ENCODE measurements around the gene WFIKKN2.
A peak's percentile ranks its signal among the peaks of the same experiment; 100 is the strongest.

Gene WFIKKN2

DNA sequence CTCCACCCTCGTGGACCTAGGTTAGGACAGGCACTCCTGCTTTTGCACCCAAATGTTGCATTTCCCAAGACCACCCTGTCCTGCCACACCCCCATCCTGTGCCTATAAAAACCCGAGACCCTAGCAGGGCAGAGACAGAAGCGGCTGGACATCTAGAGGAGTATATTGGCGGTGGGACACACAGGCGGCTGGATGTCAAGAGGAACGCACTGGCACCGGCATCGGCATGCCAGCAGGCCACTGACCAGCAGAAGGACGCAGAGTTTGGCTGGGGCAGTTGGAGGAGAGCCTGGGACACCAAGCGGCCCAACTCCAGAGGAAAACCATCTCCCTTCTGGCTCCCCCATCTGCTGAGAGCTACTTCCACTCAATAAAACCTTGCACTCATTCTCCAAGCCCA lies 14.7 kb upstream of the WFIKKN2 start:
- H3K4me1 Mint-ChIP-seq, result peaks cover 6 to 16% of the 10 kb centered on the region in 2 donors
- peaks cover 4 to 6% of the 10 kb centered on the region in 2 donors for H3K9me3 Mint-ChIP-seq
- DNase-seq (no peak), ATAC-seq (replicated peaks) (no peak)
- H3K27ac Mint-ChIP-seq, result no peak overlapping the region
- H3K36me3 Mint-ChIP-seq, result peaks cover 0 to 4% of the 10 kb centered on the region in 2 donors
- peaks cover 26 to 38% of the 10 kb centered on the region in 2 donors for H3K27me3 Mint-ChIP-seq
- no peak overlapping the region for H3K4me3 Mint-ChIP-seq

DNA sequence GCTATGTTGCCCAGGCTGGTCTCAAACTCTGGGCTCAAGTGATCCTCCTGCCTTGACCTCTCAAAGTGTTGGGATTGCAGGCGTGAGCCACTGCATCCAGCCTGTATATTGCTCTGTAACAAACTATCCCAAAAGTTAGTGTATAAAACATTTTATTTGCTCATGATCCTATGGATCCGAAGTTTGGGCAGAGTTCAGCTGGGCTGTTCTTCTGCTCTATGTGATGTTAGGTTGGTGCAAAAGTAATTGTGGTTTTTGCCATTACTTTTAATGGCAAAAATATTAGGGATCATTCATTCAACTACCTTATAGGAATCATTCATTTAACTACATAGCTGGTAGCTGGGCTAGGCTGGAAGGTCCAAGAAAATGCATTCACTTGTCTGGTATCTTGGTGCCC lies 12.8 kb upstream of the WFIKKN2 start:
- no peak for DNase-seq
- no peak overlapping the region for H3K4me3 Mint-ChIP-seq
- H3K36me3 Mint-ChIP-seq, result peaks cover 0 to 4% of the 10 kb centered on the region in 2 donors
- H3K27me3 Mint-ChIP-seq, result peaks cover 18 to 36% of the 10 kb centered on the region in 2 donors
- H3K4me1 Mint-ChIP-seq, result peaks cover 6 to 17% of the 10 kb centered on the region in 2 donors
- peaks cover 4 to 6% of the 10 kb centered on the region in 2 donors for H3K9me3 Mint-ChIP-seq
- no peak overlapping the region for H3K27ac Mint-ChIP-seq
- no peak for ATAC-seq (replicated peaks)

DNA sequence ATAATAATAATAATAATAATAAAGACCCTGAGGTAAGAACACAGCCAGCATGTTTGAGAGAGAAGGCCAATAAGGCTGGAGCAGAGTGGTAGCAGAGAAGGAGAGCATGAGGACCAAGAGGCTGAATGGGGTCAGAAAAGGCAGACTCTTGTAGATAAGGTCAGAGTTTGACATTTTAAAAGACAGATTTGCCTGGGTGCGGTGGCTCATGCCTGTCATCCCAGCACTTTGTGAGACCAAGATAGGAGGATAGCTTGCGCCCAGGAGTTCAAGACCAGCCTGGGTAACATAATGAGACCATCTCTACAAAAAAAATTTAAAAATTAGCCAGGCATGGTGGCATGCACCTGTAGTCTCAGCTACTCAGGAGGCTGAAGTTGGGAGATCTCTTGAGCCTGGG lies 11.0 kb upstream of the WFIKKN2 start:
- Mint-ChIP-seq H3K36me3 (peaks cover 0 to 4% of the 10 kb centered on the region in 2 donors), H3K4me1 (peaks cover 2 to 20% of the 10 kb centered on the region in 2 donors), H3K27ac (no peak overlapping the region), H3K9me3 (peaks cover 4 to 6% of the 10 kb centered on the region in 2 donors), H3K4me3 (no peak overlapping the region), H3K27me3 (peaks cover 16 to 40% of the 10 kb centered on the region in 2 donors)
- ATAC-seq (replicated peaks) (no peak), DNase-seq (no peak)

DNA sequence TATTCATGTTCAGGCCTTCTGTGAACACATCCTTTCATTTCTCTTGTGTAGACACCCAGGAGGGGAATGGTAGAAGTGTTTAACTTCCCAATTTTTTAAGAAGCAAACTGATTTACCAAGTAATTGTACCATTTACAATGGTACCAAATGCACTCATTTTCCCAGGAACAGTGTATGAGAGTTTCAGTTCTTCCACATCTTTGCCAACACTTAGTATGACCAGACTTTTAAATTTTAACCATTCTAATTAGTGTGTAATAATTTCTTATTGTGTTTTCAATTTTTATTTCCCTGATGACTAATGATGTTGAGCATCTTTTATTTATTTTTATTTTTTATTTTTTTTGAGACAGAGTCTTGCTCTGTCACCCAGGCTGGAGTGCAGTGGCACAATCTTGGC lies 10.2 kb upstream of the WFIKKN2 start:
- H3K4me3 Mint-ChIP-seq, result no peak overlapping the region
- peaks cover 3 to 20% of the 10 kb centered on the region in 2 donors for H3K4me1 Mint-ChIP-seq
- ATAC-seq (replicated peaks) (no peak), DNase-seq (no peak)
- peaks cover 16 to 43% of the 10 kb centered on the region in 2 donors for H3K27me3 Mint-ChIP-seq
- no peak overlapping the region for H3K27ac Mint-ChIP-seq
- H3K36me3 Mint-ChIP-seq, result peaks cover 0 to 4% of the 10 kb centered on the region in 2 donors
- H3K9me3 Mint-ChIP-seq, result peaks cover 4 to 6% of the 10 kb centered on the region in 2 donors

DNA sequence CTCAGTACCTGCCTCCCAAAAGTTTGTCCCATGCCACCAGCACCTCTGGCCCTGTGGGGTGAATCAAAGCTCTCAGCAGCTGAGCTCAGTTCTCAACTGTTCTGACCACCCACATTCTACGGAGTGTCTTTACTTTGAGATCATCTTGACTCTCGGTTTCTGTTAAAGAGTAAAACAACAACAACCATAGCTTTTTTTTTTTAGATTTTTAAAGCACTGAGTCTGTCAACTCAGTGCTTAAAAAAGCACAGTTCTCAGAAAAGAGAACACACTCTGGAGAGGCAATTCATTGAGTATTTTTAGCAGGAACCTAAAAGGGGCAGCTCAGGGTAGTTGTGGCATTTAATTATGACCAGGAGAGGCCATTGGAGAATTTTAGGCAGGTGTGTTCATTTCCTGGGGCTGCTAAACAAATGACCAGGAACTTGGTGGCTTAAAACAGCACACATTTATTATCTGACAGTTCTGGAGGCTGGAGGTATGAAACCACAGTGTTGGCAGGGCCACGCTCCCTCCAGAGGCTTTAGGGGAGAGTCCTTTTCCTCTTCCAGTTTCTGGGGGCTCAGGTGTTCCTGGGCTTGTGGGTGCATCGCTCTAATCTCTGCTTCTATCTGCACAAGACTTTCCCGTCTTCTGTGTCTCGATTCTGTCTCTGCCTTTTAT lies 6.7 kb upstream of the WFIKKN2 start:
- peaks cover 24 to 43% of the 10 kb centered on the region in 2 donors for H3K27me3 Mint-ChIP-seq
- peak overlapping the region; percentile 71 for H3K27ac Mint-ChIP-seq
- DNase-seq (no peak), ATAC-seq (replicated peaks) (peak; percentile 86 to 90)
- peaks cover 0 to 2% of the 10 kb centered on the region in 2 donors for H3K36me3 Mint-ChIP-seq
- peak overlapping the region in 1 of 2 donors; percentile 43 for H3K4me3 Mint-ChIP-seq
- H3K9me3 Mint-ChIP-seq, result peaks cover 2 to 3% of the 10 kb centered on the region in 2 donors
- peaks cover 3 to 20% of the 10 kb centered on the region in 2 donors for H3K4me1 Mint-ChIP-seq

DNA sequence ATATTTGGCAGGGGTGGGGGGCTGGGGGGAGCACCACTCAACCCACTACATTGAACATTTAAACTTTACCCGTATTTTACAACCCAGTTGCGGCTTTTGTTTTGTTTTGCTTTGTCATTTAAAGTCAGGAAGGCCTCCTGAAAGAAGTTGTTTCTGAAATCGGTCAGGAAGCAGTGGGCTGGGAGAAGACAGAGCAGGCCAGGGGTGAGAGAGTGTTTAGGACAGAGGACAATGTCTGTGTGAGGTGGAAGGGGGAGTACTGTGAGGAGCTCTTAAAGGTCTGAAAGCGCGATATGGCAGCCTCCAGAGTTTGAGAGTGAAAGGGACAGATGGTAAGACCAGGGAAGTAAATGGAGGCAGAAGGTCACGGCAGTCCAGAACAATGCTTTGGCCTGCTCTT lies 6.1 kb upstream of the WFIKKN2 start:
- no peaks in the 10 kb centered on the region for H3K36me3 Mint-ChIP-seq
- DNase-seq (no peak), ATAC-seq (replicated peaks) (no peak)
- H3K27ac Mint-ChIP-seq, result no peak overlapping the region
- H3K9me3 Mint-ChIP-seq, result no peaks in the 10 kb centered on the region
- H3K27me3 Mint-ChIP-seq, result peaks cover 23 to 46% of the 10 kb centered on the region in 2 donors
- no peak overlapping the region for H3K4me3 Mint-ChIP-seq
- peaks cover 3 to 20% of the 10 kb centered on the region in 2 donors for H3K4me1 Mint-ChIP-seq

DNA sequence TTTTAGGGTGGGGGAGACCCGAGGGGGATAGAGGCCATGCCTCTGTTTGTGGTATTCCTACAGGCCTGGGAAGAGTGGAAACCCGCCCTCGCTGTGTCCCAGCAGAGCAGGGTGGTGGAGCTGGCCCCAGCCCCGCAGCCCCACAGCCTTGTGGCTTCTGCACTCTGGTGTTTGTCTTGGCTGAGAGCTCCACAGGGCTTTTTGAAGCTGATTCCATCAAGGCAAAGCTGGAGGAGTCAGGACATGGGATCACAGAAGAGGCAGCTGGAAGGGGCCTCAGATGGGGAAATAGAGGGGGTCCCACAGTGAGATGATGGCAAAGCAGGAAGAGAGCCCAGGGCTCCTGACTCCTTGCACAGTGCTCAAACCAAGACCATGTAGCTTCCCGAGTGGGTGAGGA lies 5.0 kb upstream of the WFIKKN2 start:
- H3K4me1 Mint-ChIP-seq, result peaks cover 3 to 21% of the 10 kb centered on the region in 2 donors
- no peak overlapping the region for H3K27ac Mint-ChIP-seq
- H3K27me3 Mint-ChIP-seq, result peaks cover 29 to 55% of the 10 kb centered on the region in 2 donors
- no peak for DNase-seq
- no peaks in the 10 kb centered on the region for H3K36me3 Mint-ChIP-seq
- ATAC-seq (replicated peaks), result no peak
- no peak overlapping the region for H3K4me3 Mint-ChIP-seq
- no peaks in the 10 kb centered on the region for H3K9me3 Mint-ChIP-seq

DNA sequence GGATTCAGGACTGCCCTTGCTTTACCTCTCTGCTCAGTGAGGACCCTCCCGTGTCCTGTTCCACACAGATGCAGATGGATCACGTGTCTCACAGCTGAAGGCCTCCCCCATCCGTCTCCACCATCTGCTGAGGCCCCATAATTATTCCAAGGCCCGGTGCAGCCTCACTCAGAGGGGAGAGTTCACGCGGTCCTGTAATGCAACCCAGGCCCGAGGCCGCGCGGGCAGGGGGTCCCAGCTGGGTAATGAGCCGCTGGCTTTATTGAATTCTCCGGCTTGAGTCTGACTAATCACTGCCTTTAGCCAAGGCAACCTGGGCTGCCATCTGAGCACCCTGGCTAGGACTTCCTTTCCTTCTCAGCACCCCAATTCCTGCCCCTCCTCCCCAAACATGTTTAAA lies 4.4 kb upstream of the WFIKKN2 start:
- Mint-ChIP-seq H3K4me1 (peaks cover 3 to 25% of the 10 kb centered on the region in 2 donors), H3K4me3 (no peak overlapping the region), H3K27ac (peak overlapping the region; percentile 5), H3K27me3 (peaks cover 33 to 61% of the 10 kb centered on the region in 2 donors), H3K36me3 (no peaks in the 10 kb centered on the region), H3K9me3 (no peaks in the 10 kb centered on the region)
- ATAC-seq (replicated peaks) (no peak), DNase-seq (no peak)

DNA sequence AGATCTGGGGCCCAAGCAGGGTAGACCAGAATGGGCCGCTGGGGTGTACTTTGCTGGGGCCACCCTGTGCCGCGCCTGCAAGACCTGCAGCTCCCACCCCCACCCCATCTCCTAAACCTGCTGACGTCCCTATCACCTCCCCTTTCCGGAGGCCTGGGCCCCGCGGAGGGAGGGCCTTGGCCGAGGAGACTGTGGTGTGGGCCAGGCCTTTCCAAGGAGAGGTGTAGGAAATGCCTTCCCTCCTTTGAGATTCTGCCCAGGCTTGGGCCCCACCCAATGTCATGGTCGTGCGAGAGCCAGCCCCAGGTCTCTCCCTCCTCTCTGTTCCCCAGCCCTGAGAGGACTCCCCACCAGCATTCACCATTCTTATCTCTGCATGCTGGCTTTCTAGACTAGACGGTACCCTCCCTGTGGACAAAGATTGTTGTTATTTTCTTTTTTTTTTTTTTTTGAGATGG lies 3.9 kb upstream of the WFIKKN2 start:
- Mint-ChIP-seq H3K36me3 (no peaks in the 10 kb centered on the region), H3K4me3 (no peak overlapping the region), H3K27me3 (peaks cover 37 to 63% of the 10 kb centered on the region in 2 donors), H3K27ac (peak overlapping the region; percentile 5), H3K9me3 (no peaks in the 10 kb centered on the region), H3K4me1 (peaks cover 3 to 25% of the 10 kb centered on the region in 2 donors)
- no peak for DNase-seq
- ATAC-seq (replicated peaks), result no peak

DNA sequence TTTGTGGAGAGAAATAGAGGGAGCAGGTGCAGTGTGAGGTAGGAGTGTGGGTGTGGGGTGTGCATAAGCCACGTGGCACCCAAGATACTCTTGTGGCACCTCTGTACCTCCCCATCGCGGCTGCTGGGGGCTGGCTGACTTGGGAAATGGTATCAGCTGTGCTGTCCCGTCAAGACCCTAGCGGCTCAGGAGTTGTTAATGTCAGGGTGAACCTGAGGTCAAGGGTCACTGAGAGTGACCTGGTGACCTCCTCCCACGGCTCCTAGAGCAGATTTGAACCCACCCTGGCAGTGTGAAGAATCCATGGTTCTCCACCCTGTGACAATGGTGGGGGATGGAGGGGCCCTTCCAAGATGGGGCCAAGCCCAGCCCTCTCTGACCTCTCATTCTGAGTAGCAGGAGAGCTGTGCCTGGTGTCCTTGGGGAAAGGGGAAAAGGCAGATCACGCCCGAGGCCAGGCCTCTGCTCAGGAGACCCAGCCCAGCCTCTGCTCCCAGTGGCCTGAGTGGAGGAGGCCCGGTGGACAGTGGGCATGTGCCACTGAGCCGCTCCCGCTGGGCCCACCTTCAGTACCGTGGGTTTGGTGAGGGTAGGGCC lies 3.0 kb upstream of the WFIKKN2 start:
- H3K27ac Mint-ChIP-seq, result no peak overlapping the region
- ATAC-seq (replicated peaks) (no peak), DNase-seq (no peak)
- no peaks in the 10 kb centered on the region for H3K9me3 Mint-ChIP-seq
- H3K4me1 Mint-ChIP-seq, result peaks cover 3 to 25% of the 10 kb centered on the region in 2 donors
- H3K36me3 Mint-ChIP-seq, result no peaks in the 10 kb centered on the region
- peaks cover 37 to 60% of the 10 kb centered on the region in 2 donors for H3K27me3 Mint-ChIP-seq
- no peak overlapping the region for H3K4me3 Mint-ChIP-seq

DNA sequence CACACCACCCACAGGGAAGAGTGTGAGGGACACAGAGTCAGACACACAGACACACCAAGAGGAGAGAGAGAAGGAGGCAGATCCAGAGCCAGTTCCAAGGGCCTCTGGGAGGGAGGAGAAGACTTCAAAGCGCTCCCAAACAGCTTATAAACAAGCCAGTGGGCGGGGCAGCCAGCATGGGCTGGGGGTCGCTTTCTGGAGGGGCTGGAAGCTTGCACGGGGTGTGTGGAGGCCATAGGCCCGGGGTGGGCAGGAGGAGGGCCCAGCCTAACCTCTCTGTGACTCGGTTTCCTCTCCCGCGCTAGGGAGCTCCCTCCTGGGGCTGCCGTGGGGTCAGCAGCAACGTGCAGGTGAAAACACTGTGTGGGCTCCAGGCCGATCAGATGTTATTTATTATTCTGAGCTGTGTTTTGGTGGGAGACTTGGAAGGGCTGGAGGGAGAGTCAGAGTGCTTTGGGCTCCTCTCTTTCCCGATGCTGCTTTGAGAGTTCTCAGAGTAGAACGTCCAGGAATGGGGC lies 2.5 kb upstream of the WFIKKN2 start:
- DNase-seq, result no peak
- Mint-ChIP-seq H3K4me3 (no peak overlapping the region), H3K9me3 (no peaks in the 10 kb centered on the region), H3K4me1 (peaks cover 3 to 20% of the 10 kb centered on the region in 2 donors), H3K27me3 (peaks cover 36 to 58% of the 10 kb centered on the region in 2 donors), H3K36me3 (no peaks in the 10 kb centered on the region), H3K27ac (no peak overlapping the region)
- no peak for ATAC-seq (replicated peaks)

DNA sequence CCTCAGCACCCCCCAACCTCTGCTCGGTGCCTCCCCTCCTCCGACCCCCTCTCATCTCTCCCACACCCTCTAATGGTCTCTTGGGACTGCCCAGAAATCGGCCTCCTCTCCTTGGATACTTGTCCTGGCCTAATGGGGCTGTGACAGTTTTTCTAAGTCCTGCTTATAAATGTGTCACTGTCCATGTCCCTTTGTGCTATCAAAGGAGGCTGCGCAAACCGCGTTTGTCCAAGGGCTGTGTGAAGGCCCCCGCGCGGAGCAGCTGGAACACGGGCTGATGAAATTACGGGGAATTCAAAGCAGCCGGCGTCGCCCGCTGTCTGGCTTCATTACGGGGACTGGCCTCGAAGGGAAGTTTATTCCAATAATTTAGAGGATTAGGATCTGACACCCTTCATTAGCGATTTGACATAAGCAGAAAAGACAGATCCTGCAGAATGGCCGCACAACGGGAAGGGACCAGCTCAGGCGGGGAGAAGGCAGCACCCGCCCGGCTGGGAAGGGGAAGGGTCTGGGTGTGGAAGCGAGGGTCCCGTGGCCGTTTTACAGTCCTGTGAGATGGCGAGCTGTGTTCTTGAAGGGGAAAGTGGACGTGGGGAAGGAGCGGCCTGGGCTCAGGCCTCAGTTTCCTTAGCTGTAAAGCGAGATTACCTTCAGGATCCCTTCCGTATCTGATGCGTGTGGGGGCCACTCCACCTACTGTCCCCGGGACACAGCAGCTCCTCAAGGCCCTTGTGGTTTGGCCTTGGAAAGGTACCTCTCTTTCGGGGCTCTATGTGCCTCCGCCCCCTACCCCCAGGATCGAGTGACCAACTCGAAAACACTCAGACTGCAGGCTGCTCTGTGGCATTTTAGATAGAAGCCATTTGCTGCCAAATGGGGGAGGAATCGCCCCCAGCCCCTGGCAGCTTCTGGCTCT lies 1.6 kb upstream of the WFIKKN2 start:
- Mint-ChIP-seq H3K27me3 (peaks cover 34 to 52% of the 10 kb centered on the region in 2 donors), H3K4me3 (no peak overlapping the region), H3K9me3 (no peaks in the 10 kb centered on the region), H3K36me3 (no peaks in the 10 kb centered on the region), H3K4me1 (peaks cover 3 to 12% of the 10 kb centered on the region in 2 donors), H3K27ac (no peak overlapping the region)
- DNase-seq, result no peak
- no peak for ATAC-seq (replicated peaks)

DNA sequence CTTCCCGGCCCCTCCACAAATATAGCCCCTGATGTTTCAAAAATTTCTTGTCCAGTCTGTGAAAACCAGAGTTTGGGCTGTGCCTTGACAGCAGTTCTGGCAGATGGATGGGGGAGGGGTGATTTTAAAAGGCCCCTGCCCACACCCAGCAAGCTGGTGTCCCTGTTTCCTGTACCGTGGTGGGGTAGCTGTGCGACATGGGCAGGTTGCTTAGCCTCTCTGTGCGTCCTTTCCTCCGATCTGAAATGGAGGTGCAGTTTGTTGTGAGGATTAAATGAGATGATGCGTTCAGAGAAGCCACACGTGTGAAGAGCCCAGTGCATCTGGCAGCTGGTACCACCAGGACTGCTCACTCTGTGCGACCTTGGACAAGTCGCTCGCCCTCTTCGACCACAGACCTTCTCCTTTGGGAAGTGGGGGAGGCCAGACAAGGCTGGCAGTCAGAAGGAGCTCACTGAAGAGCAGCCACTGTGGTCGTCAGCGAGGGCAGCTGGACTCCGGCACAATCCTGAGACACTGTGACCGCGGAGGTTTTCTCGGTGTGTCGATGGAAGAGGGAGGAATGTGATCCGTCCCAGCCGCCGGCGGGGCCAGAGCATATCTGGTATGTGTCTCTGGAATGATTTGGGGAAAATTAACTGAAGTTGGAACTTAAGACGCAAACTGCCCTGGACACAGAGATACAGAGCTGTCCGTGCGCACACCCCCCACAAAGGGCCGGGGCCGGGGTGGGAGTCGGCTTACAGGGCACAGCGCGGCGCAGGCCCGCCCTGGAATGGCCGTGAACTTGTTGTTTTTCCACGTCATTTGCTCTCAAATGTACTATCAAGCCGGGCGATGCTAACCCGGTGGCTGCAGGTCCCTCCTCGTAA lies 721 bp upstream of the WFIKKN2 start:
- Mint-ChIP-seq H3K27me3 (peaks cover 27 to 45% of the 10 kb centered on the region in 2 donors), H3K27ac (no peak overlapping the region), H3K36me3 (no peaks in the 10 kb centered on the region), H3K9me3 (no peaks in the 10 kb centered on the region), H3K4me1 (peaks cover 0 to 5% of the 10 kb centered on the region in 2 donors), H3K4me3 (no peak overlapping the region)
- no peak for DNase-seq
- no peak for ATAC-seq (replicated peaks)

Data from stimulated activated naive B cell treated with anti-CD40 and anti-IgM and Interleukin-4, amounts not matched to agents 10 μg/mL and 1 μg/mL and 100 μg/mL, for 72 hours (primary cell).